OCI-LY3 (cell line): ENCODE data around the gene FUT2.

ENCODE experiments used
- H2AFZ ChIP-seq: fragments of 200-600, 300-600 bp; shearing (Covaris generic); 2 replicates; pipeline ENCODE4 v1.6.0; 2014; ENCODE audit warnings: antibody characterized with exemption, low read depth, low read length
- H3K27ac ChIP-seq: fragments of 200-600, 300-600 bp; sonication (generic); 2 replicates; pipeline ENCODE4 v1.5.1; 2014; ENCODE audit warnings: mild to moderate bottlenecking, low read length, moderate library complexity, mixed read lengths
- H3K27me3 ChIP-seq: fragments of 200-600, 300-600 bp; sonication (generic); 2 replicates; pipeline ENCODE4 v1.6.1; 2014; ENCODE audit warnings: low read depth, low read length, mixed read lengths
- H3K36me3 ChIP-seq: fragments of 200-600, 300-600 bp; sonication (generic); replicated peaks from 2 replicates; pipeline ENCODE3; 2014; ENCODE audit warnings: low read depth, low read length, mixed read lengths
- H3K4me1 ChIP-seq: fragments of 300-600, 200-600 bp; sonication (generic); 2 replicates; pipeline ENCODE4 v1.6.1; 2014; ENCODE audit warnings: low read length, mixed read lengths
- H3K4me2 ChIP-seq: fragments of 200-600, 300-600 bp; sonication (generic); 2 replicates; pipeline ENCODE4 v1.6.1; 2014; ENCODE audit warnings: low read length, mixed read lengths
- H3K4me3 ChIP-seq: fragments of 300-600, 200-600 bp; sonication (generic); 2 replicates; pipeline ENCODE4 v1.5.1; 2014; ENCODE audit warnings: antibody characterized with exemption, mild to moderate bottlenecking, low read length, moderate library complexity
- H3K79me2 ChIP-seq: fragments of 300-600, 200-600 bp; shearing (Covaris generic); 2 replicates; pipeline ENCODE4 v1.6.1; 2014; ENCODE audit warnings: mild to moderate bottlenecking, low read length, mixed read lengths
- H3K9ac ChIP-seq: fragments of 300-600, 200-600 bp; shearing (Covaris generic); 2 replicates; pipeline ENCODE4 v1.6.0; 2014; ENCODE audit warnings: mild to moderate bottlenecking, low read length, moderate library complexity
- H3K9me3 ChIP-seq: fragments of 200-600, 300-600 bp; shearing (Covaris generic); 2 replicates; pipeline ENCODE4 v1.6.1; 2014; ENCODE audit warnings: low read length, mixed read lengths; ENCODE audit not compliant: insufficient read depth
- H4K20me1 ChIP-seq: fragments of 200-600, 300-600 bp; sonication (generic); 2 replicates; pipeline ENCODE4 v1.6.1; 2016; ENCODE audit warnings: low read length, mixed read lengths; ENCODE audit not compliant: insufficient read depth
- EZH2phosphoT487 ChIP-seq: fragments of 200-600 bp; shearing (Covaris generic); IDR thresholded peaks from 2 replicates; pipeline ENCODE4 v1.6.1; 2018; ENCODE audit warnings: antibody characterized with exemption, mixed run types, low read depth
- TF ChIP-seq, protein P1 (sequence below): fragments of 200-600, 300-600 bp; sonication (generic); IDR thresholded peaks from 2 replicates; pipeline ENCODE4 v1.5.1; 2014; ENCODE audit warnings: antibody characterized with exemption, low read length, low read depth

Gene FUT2

DNA sequence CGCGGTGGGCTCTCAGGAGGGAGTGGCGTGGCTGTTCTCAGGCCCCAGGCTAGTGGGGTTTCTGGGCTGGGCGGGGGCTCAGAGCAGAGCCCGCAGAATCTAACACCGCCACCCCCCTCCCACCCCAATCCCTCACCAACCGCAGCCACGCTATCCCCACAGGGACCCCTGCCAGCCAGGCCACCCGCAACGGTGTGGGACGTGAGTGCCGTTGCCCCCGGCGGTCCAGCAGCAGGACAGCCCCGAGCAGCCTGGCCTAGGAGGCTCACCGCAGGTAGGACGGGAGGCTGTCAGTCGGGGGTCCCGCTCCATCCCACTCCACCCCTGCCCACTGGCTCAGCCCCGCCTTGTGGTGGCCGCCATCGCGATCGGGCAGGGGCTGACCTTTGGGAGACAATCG lies 22.8 kb upstream of the FUT2 start, which contains the start of gene NTN5:
TSS of gene NTN5 (minus strand) at position 24 of the 400 bp plus-strand sequence. CDS start 2,031 bp downstream, outside the sequence.
- no peak within 1 kb of the TSS for H2AFZ ChIP-seq
- TF ChIP-seq, protein P1, sequence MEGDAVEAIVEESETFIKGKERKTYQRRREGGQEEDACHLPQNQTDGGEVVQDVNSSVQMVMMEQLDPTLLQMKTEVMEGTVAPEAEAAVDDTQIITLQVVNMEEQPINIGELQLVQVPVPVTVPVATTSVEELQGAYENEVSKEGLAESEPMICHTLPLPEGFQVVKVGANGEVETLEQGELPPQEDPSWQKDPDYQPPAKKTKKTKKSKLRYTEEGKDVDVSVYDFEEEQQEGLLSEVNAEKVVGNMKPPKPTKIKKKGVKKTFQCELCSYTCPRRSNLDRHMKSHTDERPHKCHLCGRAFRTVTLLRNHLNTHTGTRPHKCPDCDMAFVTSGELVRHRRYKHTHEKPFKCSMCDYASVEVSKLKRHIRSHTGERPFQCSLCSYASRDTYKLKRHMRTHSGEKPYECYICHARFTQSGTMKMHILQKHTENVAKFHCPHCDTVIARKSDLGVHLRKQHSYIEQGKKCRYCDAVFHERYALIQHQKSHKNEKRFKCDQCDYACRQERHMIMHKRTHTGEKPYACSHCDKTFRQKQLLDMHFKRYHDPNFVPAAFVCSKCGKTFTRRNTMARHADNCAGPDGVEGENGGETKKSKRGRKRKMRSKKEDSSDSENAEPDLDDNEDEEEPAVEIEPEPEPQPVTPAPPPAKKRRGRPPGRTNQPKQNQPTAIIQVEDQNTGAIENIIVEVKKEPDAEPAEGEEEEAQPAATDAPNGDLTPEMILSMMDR, result no peak
- no peak for TF ChIP-seq EZH2phosphoT487

DNA sequence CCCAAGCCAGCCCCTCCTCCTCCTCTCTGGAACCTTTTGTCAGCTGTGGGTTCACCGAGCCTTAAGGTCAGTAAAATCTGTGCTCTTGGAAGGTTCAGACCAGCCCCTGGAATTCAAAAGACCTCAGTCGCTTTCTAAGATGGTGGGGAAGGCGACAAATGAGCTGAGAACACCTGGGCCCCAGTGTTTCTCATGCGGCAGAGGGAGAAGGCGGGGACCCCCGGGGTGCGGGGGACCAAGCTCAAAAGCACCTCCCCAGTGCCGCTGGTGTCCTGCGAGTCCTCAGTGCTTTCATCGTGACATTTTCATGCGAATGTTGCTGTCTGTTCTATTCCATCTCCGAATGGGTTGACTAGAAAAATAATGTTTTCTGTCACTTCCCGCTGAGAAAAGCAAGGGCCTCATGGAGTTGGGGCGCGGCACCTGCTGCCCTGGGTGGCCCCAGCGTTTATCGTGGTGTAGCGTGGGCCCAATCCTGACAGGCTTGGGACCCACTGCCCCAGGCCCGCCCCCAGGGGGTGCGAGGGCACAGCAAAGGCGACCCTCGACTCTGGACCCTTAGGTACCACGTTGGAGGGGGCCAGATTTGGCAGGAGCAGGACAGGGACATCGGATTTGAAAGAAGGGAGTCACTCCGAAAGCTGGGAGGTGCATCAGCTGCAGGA lies 22.2 kb upstream of the FUT2 start:
- H3K9me3 ChIP-seq, result no peaks in the 10 kb centered on the region
- no peaks in the 10 kb centered on the region for H3K79me2 ChIP-seq
- no peak overlapping the region for H3K27ac ChIP-seq
- H3K4me2 ChIP-seq, result no peak overlapping the region
- no peaks in the 10 kb centered on the region for H4K20me1 ChIP-seq
- H3K4me1 ChIP-seq, result peaks cover 5% of the 10 kb centered on the region
- no peak overlapping the region for H3K9ac ChIP-seq
- H3K4me3 ChIP-seq, result no peak overlapping the region
- TF ChIP-seq, protein P1, result no peak
- TF ChIP-seq EZH2phosphoT487, result no peak
- H3K36me3 ChIP-seq, result no peaks in the 10 kb centered on the region
- no peaks in the 10 kb centered on the region for H3K27me3 ChIP-seq
- no peak overlapping the region for H2AFZ ChIP-seq

More for the DNA sequence above, 22.8 kb upstream of the FUT2 start, which contains the start of gene NTN5:
- no peak within 1 kb of the TSS for H3K4me3 ChIP-seq
- no peaks in the 10 kb centered on the region for H3K9me3 ChIP-seq
- H3K9ac ChIP-seq, result no peak within 1 kb of the TSS
- no peaks in the 10 kb centered on the region for H3K36me3 ChIP-seq
- H3K27me3 ChIP-seq, result no peaks in the 10 kb centered on the region
- H3K4me2 ChIP-seq, result no peak within 1 kb of the TSS
- H3K79me2 ChIP-seq, result no peaks in the 10 kb centered on the region
- no peak within 1 kb of the TSS for H3K27ac ChIP-seq
- no peaks in the 10 kb centered on the region for H4K20me1 ChIP-seq
- H3K4me1 ChIP-seq, result peaks cover 5% of the 10 kb centered on the region

DNA sequence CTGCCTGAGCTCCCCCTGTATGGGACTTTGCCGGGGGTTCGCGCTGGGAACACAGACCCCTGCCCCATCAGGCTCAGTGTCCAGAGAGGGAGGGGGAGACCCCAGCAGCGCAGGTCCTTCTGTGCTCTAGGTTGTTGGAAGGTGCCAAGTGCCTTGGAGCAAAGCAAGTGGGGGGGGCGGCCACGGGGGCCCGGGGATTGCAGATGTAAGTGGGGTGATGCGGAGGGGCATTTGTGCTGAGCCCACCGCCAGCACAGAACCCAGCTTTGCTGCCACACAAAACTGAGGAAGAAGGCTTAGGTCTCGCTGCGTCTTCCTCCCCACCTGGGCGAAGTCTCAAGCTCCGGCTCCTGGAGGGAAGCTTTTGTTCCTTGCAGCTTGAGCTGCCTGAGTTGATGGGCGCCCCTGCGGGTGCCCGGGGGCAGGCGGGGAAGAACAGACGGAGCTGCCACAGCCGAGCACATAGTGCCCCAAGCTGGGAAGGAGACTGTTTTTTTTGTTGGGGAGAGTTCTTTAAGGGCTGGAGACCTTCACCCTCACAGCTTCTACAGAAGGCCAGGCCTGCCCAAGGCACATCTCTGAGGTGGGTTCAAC lies 21.5 kb upstream of the FUT2 start:
- H3K27me3 ChIP-seq, result no peaks in the 10 kb centered on the region
- H3K4me2 ChIP-seq, result no peak overlapping the region
- H3K79me2 ChIP-seq, result no peaks in the 10 kb centered on the region
- H3K36me3 ChIP-seq, result no peaks in the 10 kb centered on the region
- H4K20me1 ChIP-seq, result no peaks in the 10 kb centered on the region
- H3K9ac ChIP-seq, result no peak overlapping the region
- H3K4me3 ChIP-seq, result no peak overlapping the region
- no peak overlapping the region for H3K27ac ChIP-seq
- no peak overlapping the region for H2AFZ ChIP-seq
- TF ChIP-seq EZH2phosphoT487, result no peak
- TF ChIP-seq, protein P1, result no peak
- H3K4me1 ChIP-seq, result peaks cover 5% of the 10 kb centered on the region
- H3K9me3 ChIP-seq, result no peaks in the 10 kb centered on the region

DNA sequence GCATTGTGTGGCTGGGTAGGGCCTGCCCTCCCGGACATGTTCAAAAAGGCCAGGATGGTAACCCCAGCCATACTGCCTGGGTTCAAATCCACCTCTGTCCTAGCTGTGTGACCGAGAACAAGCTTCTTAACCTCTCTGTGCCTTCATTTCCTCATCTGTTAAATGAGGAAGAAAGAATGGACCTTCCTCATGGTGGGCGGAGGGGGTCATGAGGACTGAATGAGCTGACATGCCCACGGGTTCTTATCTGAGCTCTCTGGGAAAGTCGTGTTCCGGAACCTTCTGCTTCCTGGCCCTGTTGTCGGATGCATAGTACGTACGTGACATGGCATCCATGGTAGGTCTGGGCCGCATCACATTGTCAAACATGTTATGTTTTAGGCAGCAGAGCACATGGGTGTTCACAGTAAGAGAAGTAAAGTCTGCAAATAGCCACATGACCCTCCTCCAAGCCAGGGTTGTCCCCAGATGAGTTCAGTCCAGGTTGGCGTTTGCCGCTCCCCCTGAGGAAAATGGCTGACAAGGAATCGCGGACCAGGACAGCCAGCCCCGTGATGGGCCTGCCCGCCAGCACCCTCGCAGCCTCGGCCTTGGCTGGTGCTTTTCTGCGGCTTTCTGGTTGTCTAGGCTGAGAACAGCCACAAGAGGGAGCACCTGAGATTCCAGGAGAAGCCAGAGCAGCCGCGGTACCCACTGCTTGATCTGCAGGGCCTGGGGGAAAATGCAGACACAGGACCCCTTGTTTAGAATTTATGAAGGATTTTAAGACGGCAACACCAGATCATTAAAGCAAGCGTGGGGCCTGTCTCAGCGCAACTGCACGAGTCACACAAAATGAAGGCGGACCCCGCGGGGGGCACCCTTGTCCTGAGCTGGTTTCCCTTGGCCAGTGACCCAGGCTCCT lies 20.6 kb upstream of the FUT2 start:
- Histone ChIP-seq H3K4me1 (peaks cover 5% of the 10 kb centered on the region), H3K27me3 (no peaks in the 10 kb centered on the region), H3K9me3 (no peaks in the 10 kb centered on the region), H3K4me2 (peak overlapping the region; percentile 21), H2AFZ (peak overlapping the region; percentile 3), H3K9ac (no peak overlapping the region), H3K36me3 (no peaks in the 10 kb centered on the region), H3K79me2 (no peaks in the 10 kb centered on the region), H3K4me3 (no peak overlapping the region), H4K20me1 (no peaks in the 10 kb centered on the region), H3K27ac (no peak overlapping the region)
- no peak for TF ChIP-seq EZH2phosphoT487
- TF ChIP-seq, protein P1, result peak; percentile 92
